C4-2B (cell line): ENCODE results near the gene PPFIBP1.
"Not testable (repeated sequence)": the region's sequence is repeated elsewhere in the genome, so short reads cannot be mapped to it uniquely, and the experiment has no call there.

Source experiments
- CTCF ChIP-seq: fragments of 450-650 bp; conservative IDR thresholded peaks from 2 replicates; pipeline ENCODE4 v1.5.1; 2017; ENCODE audit warnings: mild to moderate bottlenecking
- ZFX ChIP-seq: fragments of 450-650 bp; IDR thresholded peaks from 2 replicates; pipeline ENCODE4 v1.6.1; 2017

- not testable (repeated sequence) for TF ChIP-seq CTCF, ZFX
Measured at GRCh38 chr12:27642892-27643291, 118.9 kb downstream of the PPFIBP1 start.
